Measurements from ENCODE around the gene WNT8A. TPM values are rescaled to one million over a fixed set of nuclear protein-coding genes. Genes with fewer than 3 reads are reported as not detected.
"Not testable (repeated sequence)": the region's sequence is repeated elsewhere in the genome, so short reads cannot be mapped to it uniquely, and the experiment has no call there.

The WNT8A gene
- polyA plus RNA-seq (ENCODE audit: insufficient read length in 10 of 10) = not detected
- long read RNA-seq, donor 1 = 0 reads
- long read RNA-seq, donor 2 = 0 reads
- long read RNA-seq, donor 3 = 0 reads
- long read RNA-seq, donor 4 = 0 reads
- long read RNA-seq, donor 5 = 0 reads
- long read RNA-seq, donor 6 = 0 reads
- long read RNA-seq, donor 7 = 0 reads
- long read RNA-seq, donor 8 = 0 reads
- long read RNA-seq, donor 9 = 0 reads

- no peak for DNase-seq
Measured at GRCh38 chr5:138083702-138084101, at the start of gene WNT8A. Gene WNT8A, plus strand, starts transcription at chr5:138084033. Its CDS starts 95 bp downstream, at chr5:138084128.

- DNase-seq = peak; percentile 78 to 89 (median 79)
Measured at GRCh38 chr5:138035605-138036537, 48.0 kb upstream of the WNT8A start.

DNA sequence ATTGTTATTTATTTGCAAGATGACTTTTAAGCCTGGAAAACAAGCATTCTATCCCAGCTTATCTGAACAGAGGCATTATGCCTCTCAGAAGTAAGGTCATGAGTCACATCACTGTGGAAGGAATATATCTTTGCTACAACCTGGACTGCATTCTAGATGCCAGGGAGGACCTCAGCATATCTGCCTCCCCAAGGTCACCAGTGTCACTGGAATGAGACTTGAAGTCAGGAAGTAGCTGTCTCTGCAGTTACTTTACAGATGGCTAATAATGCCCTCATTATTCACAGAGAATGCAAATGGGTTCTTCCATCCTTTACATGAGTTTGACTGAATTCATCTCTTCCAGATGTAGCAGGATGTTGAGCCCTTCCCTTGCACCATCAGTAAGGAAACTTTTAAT, 46.6 kb upstream of the WNT8A start:
- no peak for DNase-seq

- no peak for DNase-seq
Measured at GRCh38 chr5:138037907-138038633, 45.8 kb upstream of the WNT8A start.

DNA sequence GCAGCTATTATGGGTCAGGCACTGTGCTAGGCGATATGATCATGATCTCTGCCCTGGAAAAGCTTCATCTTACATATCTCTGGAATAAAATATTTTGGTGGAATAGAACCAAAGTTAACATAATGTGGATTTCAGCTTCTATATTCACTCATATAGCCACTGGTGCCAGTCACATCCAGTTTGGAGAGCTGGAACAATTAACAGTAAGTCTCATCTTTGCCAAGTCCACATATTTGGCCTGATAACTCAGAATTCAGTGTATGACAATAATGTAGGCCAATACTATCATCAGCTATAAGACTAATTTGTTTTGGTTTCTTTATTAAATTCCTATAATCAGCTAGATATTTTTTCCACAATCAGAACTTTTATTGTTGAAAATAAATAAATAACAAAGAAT, 45.0 kb upstream of the WNT8A start:
- DNase-seq = no peak

- DNase-seq = not testable (repeated sequence)
Measured at GRCh38 chr5:138045283-138045682, 38.5 kb upstream of the WNT8A start.

DNA sequence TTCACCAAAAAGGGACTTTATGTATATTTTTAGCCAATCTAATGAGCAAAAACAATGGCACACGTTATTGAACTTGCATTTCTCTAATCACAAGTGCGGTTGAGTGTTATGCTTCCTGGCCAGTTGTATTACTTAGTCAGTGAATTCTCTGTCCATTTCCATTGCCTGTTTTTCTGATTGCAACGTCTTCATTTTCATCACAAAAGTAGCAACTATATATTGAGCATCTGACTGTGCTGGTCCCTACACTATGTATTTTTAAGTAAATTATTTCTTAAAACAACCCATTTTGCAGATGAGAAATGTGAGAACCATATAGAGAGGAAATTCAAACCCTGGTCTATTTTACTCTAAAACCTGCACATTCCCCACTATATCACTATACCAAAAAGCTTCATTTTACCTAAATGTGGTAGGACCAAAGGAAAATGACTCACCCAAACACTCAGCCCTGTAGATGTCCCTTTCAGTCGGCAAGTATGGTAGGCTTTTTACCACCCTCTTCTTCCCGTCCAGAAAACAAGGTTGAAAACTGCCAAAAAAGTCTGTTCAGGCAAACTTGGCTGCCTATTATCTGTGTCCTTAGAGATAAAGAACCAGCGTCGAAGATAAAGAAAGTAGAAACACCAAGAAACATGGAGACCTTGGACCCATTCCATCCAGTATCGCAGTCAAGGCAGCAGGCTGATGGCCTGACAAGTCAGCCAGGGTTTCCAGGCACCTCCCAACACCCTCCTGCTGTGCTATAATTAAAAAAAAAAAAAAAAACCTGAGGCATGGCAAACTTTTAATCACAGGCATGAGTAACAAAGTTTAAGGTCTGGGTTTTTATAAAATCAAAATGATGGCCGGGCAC, 32.2 kb upstream of the WNT8A start:
- DNase-seq = no peak

DNA sequence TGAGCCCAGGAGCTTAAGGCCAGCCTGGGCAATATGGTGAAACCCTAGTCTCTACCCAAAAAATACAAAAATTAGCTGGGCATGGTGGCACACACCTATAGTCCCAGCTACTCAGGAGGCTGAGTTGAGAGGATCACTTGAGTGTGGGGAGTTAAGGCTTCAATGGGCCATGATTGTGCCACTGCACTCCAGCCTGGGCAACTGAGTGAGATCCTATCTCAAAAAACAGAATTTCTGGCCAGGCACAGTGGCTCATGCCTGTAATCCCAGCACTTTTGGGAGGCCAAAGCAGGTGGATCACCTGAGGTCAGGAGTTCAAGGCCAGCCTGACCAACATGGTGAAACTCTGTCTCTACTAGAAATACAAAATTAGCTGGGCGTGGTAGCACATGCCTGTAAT, 31.1 kb upstream of the WNT8A start:
- DNase-seq = not testable (repeated sequence)

DNA sequence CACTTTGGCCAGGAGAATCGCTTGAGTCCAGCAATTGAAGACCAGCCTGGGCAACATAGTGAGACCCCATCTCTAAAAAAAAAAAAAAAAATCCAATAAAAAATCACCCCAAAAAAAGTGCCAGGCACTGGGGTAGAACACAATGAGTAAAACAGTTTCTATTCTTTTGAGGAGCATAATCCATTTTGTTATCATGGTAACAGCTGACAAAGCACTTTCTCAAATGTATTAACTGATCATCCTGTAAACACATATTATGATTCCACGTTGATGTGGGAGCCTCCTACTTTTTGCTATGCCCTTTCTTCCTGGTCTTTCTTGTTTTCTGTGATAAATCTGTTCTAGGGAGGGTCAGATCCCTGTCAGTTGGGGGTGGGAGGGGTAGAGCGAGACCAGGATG, 30.3 kb upstream of the WNT8A start:
- DNase-seq = no peak

DNA sequence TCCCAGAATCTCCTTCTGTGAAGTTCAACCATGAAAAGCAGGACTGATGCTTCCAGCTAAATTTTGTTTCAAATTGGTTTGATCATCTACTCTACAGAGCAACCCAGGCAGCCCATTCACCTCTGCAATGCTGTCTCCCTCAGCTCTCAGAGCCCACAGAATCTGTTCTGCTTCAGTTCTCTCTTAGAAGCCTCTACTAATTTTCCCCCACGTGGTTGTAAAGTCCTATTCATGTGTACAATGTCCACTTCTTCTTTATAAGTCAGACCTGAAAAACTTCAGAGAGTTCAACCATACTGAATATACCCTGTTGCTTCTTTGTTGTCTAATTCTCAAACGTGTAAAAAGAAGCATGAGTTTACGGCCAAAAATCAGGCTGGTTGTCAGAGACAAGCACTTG, 29.6 kb upstream of the WNT8A start:
- DNase-seq = no peak

DNA sequence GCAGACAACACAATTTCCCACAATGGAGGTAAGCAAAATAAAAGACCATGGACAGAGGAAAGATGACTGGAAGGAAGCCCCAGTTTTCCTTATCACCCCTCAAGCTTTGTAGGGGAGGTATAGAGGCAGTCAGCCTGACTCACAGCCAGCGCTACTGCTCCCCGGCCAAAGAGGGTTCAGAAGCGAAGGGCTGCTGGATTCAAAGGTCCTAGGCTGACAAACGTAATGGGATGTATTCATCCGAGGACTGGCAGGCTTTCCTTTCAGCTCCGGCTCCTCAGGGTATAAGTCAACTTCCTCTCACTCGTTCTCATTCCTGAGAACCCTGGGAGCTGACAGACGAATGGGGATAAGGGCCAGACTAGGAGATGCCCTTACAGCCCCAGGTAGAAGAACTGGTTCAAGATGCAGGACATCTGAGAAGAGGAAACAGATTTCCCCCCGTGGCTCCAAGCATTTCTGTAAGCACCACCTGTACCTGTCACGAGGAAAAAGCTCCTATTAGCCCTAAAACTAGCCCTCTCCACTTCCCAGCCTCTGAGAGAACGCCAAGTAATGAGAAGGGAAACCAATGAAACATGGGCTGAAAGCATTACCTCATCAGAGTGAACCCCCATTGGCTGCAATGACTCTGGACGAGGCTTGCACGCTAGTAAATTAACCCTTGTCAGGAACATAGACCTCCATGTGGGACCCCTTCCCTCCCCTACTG, 28.8 kb upstream of the WNT8A start:
- no peak for DNase-seq

DNA sequence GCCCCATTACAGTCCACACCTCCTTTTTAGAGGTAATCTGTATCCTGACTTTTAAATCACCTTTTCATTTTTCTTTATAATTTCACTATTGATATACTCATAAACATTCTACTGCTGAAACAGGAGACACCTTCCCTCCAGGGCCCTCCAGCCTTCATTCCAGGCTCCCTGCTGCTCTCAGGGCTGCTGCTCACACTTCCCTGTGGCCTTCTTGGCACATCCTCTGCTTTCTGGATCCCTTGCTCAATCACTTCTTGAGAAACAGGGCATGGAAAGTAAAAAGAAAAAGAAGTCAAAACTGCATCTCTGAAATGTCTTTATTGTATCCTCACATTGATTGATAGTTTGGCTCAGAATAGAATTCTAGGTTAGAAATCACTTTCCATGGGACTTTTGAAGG, 19.3 kb upstream of the WNT8A start:
- no peak for DNase-seq

DNA sequence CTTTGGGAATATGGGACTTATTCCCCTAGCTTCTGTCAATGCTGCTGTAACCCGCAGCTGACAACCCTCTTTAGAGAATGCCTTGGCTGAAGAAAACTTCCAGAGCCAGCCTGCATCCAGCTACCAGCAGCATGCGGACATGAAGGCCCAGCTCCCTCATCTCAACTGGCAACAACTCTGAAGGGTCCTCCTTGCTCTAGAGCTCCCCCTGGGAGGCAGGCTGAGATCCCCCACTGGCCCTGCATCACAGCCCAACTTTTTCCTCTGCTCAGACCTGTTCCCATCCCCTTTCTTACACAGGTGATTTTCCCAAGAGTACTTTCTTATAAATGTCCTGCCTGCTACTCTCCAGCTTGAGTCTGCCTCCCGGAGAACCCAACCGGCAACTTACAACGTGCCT, 18.7 kb upstream of the WNT8A start:
- DNase-seq = no peak

DNA sequence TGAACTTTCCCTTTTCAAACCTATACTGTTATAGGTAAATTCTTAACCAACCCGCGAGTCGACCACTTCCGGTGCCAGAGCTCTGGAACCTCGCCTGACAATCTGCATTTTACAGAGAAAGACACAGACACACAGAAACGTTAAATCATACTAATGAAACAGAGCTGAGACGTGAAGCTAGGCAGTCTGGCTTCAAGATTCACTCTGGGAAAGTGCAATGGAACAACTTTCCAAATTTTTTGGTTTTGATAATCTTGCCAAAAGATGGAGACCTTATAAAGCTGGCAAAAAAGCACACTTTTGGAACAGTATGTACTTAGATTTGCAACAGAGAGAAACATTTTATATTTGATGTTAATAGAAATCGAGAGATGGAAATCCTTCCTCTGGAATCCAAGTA, 15.9 kb upstream of the WNT8A start:
- DNase-seq = no peak

DNA sequence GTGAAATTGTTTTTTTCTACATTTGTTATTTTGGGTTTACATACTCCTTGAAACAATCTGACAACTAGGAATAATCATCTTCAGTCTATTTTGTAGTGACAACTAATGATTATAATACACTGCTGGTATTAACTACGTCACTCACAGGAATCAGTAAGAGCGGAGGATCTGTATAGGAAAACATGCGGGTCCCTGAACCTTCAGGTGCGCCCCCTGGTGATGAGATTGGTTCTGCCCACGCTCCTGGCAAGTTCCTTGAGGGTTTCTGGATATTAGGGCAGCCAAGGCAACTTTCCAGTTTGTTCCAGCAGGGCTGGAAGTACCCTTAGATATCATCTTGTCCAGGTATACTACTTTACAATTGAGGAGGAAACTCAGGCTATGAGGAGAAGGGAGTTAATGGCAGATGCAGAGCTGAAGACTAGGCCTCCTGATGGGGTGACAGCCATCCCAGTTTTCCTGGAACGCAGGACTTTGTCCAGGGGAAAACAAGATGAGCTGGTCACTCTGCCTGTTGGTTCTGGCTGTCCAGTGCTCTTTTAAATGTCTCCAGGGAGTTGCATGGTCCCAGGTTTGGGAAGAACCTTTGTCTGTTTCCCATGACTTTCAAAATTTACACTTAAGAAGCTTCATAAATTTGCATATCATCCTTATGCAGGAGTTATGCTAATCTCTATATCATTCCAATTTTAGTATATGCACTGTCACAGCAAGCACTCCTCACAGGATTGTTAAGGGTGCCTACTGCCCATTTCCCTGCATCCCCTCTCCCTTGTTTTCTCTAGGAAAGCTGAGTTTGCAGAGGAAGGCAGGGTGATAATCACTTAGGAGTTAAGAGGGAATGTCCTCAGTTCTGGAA, 14.9 kb upstream of the WNT8A start:
- DNase-seq = peak; percentile 30 to 44 (median 36)

DNA sequence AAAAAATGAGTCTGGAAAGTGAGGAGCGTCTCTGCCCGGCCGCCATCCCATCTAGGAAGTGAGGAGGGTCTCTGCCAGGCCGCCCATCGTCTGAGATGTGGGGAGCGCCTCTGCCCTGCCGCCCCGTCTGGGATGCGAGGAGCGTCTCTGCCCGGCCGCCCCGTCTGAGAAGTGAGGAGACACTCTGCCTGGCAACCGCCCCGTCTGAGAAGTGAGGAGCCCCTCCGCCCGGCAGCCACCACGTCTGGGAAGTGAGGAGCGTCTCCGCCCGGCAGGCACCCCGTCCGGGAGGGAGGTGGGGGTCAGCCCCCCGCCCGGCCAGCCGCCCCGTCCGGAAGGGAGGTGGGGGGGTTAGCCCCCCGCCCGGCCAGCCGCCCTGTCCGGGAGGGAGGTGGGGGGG, 13.8 kb upstream of the WNT8A start:
- not testable (repeated sequence) for DNase-seq

- DNase-seq = peak; percentile 49 to 78 (median 68)
Measured at GRCh38 chr5:138077064-138077696, 6.7 kb upstream of the WNT8A start.

DNA sequence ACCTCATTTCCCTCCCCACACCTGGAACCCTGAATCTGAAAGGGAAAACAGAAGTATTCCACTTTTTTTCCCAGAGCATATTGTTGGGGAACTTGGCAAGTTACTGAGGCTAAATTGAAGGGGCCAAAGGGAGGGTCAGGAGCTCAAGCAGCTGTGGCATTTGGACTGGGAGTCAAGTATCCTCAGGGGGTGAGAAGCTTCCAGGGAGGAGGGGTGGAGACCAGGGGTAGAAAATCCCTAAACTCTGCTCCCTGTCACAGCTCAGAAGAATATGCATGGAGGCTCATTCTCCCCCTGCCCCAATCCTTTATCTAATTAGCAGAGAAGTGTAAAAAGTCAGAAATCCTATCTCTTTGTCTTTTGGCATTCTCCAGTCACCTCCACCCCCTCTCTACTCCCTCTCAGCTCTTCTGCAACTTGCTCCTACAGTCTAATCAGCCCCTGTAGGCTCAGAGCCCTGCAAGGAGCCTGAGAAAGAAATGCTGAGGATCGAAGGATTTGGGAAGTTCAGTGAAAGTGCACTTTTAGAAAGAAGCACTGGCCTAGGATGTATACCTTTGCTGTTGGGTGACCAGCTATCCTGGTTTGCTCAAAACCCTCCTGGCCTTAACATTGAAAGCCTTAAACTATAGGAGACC, 5.7 kb upstream of the WNT8A start:
- DNase-seq = peak in 1 of 3 donors; percentile 17

- no peak for DNase-seq
Measured at GRCh38 chr5:138082033-138082432, 1.8 kb upstream of the WNT8A start.

All from muscle of back (tissue), 13 donors.